ENCODE measurements around the gene UBAP1L.
"Not testable (repeated sequence)": the region's sequence is repeated elsewhere in the genome, so short reads cannot be mapped to it uniquely, and the experiment has no call there.

The UBAP1L gene

GRCh38 chr15:65044724-65045481 lies 70.1 kb downstream of the UBAP1L start, which contains the start of gene SLC51B:
Gene SLC51B, plus strand, starts transcription at chr15:65045387. Its CDS starts 4,618 bp downstream, at chr15:65050005.
- DNase-seq (ENCODE audit: low read depth, low spot score): no peak

GRCh38 chr15:65044218-65044617 lies 70.8 kb downstream of the UBAP1L start:
- DNase-seq (ENCODE audit: low read depth, low spot score): not testable (repeated sequence)

- DNase-seq (ENCODE audit: low read depth, low spot score): no peak
These were observed 72.1 kb downstream of the UBAP1L start for GRCh38 chr15:65042776-65043327.

All from astrocyte of the hippocampus (primary cell).